GM10266 (cell line): Measurements from ENCODE around the gene SUSD2.

Experiments used
- DNase-seq: peaks from one replicate; pipeline ENCODE4 v3.0.0; 2012; ENCODE audit errors: extremely low spot score
- TF ChIP-seq, protein P1 (sequence below): IDR thresholded peaks from 2 replicates; pipeline ENCODE4 v1.5.1; 2012; ENCODE audit warnings: mild to moderate bottlenecking, low read depth; ENCODE audit not compliant: control insufficient read depth, insufficient read depth; ENCODE audit errors: missing control alignments

SUSD2 gene

DNA sequence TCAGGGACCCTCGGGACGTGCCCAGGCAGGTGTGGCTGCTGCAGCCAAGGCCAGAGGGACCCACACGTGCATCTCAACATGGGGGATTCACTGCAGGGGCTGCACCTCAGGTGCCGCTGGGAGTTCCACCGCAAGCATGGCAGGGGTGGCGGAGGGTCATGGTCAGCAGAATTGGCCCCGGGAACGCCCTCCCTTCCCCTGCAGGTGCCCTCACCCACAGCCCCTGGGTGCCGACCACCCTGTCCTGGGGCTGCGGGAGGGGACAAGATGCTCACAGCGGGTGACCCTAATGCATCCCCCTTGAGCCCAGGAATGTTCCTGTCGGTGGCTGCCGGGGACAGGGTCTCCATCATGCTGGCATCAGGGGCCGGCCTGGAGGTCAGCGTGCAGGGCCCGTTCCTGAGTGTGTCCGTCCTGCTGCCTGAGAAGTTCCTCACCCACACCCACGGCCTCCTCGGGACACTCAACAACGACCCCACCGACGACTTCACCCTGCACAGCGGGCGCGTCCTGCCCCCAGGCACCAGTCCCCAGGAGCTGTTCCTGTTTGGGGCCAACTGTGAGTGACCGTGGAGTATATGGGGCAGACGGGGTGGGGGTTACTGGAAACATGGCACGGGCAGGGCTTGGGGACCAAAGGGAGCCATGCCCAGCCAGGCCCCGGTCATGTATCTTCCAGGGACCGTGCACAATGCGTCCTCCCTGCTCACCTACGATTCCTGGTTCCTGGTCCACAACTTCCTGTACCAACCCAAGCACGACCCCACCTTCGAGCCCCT is 5.8 kb downstream of the SUSD2 start:
- DNase-seq, result no peak
- TF ChIP-seq, protein P1, sequence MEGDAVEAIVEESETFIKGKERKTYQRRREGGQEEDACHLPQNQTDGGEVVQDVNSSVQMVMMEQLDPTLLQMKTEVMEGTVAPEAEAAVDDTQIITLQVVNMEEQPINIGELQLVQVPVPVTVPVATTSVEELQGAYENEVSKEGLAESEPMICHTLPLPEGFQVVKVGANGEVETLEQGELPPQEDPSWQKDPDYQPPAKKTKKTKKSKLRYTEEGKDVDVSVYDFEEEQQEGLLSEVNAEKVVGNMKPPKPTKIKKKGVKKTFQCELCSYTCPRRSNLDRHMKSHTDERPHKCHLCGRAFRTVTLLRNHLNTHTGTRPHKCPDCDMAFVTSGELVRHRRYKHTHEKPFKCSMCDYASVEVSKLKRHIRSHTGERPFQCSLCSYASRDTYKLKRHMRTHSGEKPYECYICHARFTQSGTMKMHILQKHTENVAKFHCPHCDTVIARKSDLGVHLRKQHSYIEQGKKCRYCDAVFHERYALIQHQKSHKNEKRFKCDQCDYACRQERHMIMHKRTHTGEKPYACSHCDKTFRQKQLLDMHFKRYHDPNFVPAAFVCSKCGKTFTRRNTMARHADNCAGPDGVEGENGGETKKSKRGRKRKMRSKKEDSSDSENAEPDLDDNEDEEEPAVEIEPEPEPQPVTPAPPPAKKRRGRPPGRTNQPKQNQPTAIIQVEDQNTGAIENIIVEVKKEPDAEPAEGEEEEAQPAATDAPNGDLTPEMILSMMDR, result no peak

DNA sequence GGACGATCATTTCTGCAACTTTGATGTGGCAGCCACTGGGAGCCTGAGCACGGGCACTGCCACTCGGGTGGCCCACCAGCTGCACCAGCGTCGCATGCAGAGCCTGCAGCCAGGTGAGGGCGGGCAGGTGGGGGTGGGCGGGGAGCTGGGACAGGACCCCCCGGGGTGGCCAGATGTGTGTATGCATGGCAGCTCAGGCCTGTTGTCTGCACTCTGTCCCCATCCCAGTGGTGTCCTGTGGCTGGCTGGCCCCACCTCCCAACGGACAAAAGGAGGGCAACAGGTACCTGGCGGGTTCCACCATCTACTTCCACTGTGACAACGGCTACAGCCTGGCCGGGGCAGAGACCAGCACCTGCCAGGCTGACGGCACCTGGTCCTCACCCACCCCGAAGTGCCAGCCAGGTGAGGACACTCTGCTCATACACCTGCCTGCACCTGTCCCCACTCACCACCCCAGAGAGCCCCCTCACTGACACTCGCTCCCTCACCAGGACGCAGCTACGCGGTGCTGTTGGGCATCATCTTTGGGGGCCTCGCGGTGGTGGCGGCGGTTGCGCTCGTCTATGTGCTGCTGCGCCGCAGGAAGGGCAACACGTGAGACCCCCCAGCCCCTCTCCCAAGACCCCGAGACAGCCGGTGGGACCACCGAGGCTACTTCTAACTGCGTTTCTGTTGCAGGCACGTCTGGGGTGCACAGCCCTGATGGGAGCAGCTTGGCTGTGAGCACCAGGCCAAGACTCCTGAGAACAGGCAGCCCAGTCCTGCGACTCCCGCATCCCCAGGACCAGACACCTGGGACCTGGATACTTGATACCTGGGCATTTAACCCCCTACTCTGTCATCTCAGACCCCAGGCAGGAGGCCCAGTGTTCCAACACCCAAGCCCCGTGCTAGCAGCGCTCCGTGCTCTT is 6.7 kb downstream of the SUSD2 start:
- TF ChIP-seq, protein P1, result no peak
- no peak for DNase-seq

DNA sequence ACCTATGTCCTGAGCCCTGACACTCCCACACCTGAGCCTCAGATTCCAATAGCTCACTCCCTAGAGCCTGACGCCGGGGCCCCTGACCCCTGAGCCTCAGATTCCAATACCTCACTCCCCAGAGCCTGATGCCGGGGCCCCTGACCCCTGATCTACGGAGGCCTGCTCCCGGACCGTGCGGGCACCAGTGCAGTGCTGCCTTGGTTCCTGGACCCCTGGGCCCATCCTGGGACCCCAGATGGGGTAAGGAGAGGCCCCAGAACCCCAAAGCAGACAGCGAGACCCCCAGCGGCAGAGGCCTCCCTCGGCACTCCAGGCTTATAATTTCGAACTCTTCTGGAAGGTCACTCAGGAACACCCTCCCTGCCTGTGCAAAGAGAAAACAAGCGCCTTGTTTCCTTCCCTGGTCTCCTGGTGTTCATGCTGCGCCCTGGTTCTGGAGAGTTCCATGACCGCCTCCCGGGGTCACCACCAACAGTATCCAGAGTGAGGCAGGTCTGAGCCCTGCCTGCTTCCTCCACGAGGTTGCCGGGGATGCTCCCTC is 7.5 kb downstream of the SUSD2 start:
- DNase-seq, result no peak
- TF ChIP-seq, protein P1, result no peak

DNA sequence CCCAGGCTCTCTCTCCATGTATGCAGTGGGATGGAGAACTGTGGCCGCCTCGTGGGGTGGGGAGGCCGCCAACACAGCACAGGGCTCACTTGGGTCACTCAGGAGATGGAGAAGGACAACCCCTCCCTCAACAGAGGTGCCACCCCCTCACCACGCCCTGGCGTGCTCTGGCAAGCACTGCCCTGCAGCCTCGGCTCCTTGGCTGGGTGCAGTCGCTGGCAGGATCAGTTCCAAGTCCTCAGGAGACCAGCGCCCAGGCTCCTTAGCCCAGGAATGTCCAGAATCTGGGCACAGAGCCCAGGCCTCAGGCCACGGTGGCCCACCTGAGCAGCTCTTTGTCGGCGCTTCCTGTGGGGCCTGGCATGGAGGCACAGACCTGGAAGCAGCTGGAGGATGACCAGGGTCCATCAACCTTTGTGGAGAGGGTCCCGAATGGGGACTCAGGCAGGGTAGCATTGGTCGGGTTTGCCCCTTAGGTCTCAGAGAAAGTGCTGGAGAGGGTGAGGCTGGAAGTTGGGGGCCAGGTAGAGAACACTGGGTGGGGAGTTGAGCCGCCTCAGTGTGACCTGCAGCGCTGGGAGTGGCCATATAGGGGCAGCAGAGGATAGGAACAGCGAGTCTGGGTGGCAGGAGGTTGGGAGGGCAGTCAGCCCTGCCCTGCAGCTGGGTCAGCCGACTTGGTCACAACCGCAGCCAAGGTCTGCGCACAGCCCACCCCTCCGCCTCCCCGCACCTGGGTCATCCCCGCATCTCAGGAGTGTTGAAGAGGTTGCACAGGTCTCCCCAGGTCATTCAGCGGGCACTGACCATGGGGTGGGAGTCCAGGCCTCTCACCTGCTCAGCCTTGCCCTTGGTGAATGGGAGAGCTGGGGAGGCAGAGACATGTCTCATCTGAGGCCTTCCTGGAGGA is 8.2 kb downstream of the SUSD2 start:
- peak; percentile 80 for DNase-seq
- TF ChIP-seq, protein P1, result peak; percentile 86

DNA sequence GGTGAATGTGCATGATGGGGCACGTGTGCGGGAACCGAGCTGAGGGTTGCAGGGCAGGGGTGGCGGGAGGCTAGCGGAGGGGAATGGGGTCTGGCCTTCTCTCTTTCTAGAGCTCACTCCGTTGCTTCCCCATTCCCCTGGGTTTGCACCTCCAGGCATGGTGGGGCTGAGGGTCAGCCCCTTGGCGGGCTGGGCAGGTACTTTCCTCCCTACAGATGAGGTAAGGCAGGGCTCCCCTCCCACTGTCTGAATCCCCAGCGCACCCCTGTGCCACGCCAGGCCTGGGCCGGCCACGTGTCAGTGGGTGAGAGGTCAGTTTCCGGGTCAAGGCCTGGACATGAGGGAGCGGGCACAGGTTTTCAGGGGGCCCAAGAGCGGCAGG is 8.9 kb downstream of the SUSD2 start:
- TF ChIP-seq, protein P1, result no peak

DNA sequence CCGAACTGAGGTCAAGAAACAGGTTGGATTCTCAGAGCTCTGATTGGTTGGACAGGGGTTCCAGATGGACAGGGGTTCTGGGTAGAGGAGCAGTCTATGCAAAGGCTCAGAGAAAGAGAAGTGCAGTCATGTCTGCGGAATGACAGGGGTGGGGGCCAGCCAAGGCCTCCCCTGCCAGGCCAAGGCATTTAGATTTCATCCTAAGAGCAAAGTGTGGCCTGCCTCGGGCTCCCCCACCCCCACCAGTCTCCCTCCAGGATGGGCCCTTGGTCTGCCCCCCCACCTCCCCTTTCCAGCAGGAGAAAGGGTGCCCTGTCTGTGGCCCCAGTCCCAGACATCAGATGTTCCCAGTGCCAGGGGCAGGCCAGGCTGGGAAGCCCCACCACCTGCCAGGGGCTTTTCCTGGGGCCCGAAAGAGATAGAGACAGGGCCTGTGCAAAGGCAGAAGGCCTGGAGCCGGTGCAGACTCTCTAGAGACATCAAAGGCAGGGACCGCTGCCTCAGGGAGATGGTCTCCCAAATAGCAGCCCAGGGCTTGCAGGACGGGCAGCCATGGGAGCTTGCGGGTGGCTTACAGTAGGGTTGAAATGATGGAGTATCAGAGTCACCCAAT is 9.4 kb downstream of the SUSD2 start:
- TF ChIP-seq, protein P1, result no peak
- DNase-seq, result no peak

More for the DNA sequence above, 8.9 kb downstream of the SUSD2 start:
- DNase-seq, result no peak
